ENCODE data around the gene TGFB2.

The TGFB2 gene

DNA sequence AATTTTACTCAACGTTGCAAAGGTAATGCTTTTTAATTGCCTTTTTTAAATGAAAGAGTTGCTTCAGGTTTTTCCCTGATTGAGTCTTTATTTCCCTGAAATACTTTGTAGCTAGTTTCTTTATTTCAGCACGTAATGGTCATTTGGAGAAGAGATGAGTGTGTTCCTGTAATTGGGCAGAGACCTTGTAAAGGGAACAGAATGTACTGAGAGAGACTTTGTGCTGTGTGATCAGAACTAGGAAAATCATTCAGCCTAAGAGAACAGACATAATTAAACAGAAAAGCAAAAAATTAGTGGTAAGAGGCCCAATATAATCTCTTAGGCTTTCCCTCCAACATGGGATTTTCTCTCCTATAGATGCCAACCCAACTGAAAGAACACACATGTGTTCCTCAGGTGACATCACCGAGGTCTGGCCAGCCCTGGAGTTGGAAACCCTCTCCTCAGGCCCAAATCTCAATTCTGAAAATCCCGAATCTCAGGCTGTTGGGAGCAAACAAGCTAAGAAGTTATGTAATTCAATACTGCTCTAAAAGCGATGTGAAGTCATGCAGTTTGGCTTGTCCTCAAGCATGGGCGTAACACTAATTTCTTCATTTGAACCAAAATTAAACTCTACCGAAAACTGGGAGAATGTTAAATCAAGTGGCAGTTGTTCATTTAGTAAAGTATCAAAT is 102.0 kb downstream of the TGFB2 start:
- TF ChIP-seq FOXM1 (IDR thresholded peaks at IDR 0.05; ENCODE audit: borderline replicate concordance, low read depth): no peak
- TF ChIP-seq TCF12 (IDR thresholded peaks at IDR 0.05; ENCODE audit: low read depth): no peak
- no peak for TF ChIP-seq EGR1 (IDR thresholded peaks at IDR 0.05)
- no peak for TF ChIP-seq CREB1 (IDR thresholded peaks at IDR 0.05; ENCODE audit: low read depth)
- TF ChIP-seq, protein P1, sequence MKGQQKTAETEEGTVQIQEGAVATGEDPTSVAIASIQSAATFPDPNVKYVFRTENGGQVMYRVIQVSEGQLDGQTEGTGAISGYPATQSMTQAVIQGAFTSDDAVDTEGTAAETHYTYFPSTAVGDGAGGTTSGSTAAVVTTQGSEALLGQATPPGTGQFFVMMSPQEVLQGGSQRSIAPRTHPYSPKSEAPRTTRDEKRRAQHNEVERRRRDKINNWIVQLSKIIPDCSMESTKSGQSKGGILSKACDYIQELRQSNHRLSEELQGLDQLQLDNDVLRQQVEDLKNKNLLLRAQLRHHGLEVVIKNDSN (IDR thresholded peaks at IDR 0.05): no peak
- no peak for TF ChIP-seq NFIC (IDR thresholded peaks at IDR 0.05)
- no peak for TF ChIP-seq TAF1 (IDR thresholded peaks at IDR 0.05; ENCODE audit: low read depth)
- TF ChIP-seq ZBTB7A (IDR thresholded peaks at IDR 0.05; ENCODE audit: low read depth): no peak
- TF ChIP-seq, protein P2, sequence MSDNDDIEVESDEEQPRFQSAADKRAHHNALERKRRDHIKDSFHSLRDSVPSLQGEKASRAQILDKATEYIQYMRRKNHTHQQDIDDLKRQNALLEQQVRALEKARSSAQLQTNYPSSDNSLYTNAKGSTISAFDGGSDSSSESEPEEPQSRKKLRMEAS (IDR thresholded peaks at IDR 0.05): no peak
- TF ChIP-seq RAD21 (IDR thresholded peaks at IDR 0.05; ENCODE audit: low read depth): no peak
- TF ChIP-seq YY1 (IDR thresholded peaks at IDR 0.05; ENCODE audit: low read depth): no peak
- no peak for TF ChIP-seq REST (IDR thresholded peaks at IDR 0.05; ENCODE audit: low read depth)
- no peak for TF ChIP-seq TEAD4 (IDR thresholded peaks at IDR 0.05)
- TF ChIP-seq EP300 (IDR thresholded peaks at IDR 0.05; ENCODE audit: borderline replicate concordance): no peak
- TF ChIP-seq CEBPB (IDR thresholded peaks at IDR 0.05): no peak

DNA sequence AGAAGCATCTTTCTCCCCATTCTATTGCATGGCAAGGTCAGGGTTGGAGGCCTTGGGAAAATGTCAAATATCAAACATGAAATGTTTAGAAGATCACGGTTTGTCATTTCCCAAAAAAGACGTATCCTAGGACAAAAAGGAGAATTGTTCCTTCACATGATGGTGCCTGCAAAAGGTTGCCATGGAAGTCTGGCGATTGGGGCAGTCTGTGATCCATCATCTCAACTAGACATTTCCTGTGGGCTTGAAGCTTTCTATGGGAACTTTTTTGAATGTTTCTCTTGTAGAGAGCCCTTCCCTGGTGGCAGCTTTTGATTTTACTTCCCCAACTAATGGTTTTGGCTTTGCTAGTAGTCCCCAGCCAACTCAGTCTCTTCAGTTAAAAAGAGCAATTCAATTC is 106.3 kb downstream of the TGFB2 start:
- TF ChIP-seq RAD21 (IDR thresholded peaks at IDR 0.05; ENCODE audit: low read depth) (no peak), TAF1 (IDR thresholded peaks at IDR 0.05; ENCODE audit: low read depth) (no peak), FOXM1 (IDR thresholded peaks at IDR 0.05; ENCODE audit: borderline replicate concordance, low read depth) (no peak), CEBPB (IDR thresholded peaks at IDR 0.05) (no peak), TCF12 (IDR thresholded peaks at IDR 0.05; ENCODE audit: low read depth) (no peak)
- TF ChIP-seq, protein P1 (IDR thresholded peaks at IDR 0.05): no peak

DNA sequence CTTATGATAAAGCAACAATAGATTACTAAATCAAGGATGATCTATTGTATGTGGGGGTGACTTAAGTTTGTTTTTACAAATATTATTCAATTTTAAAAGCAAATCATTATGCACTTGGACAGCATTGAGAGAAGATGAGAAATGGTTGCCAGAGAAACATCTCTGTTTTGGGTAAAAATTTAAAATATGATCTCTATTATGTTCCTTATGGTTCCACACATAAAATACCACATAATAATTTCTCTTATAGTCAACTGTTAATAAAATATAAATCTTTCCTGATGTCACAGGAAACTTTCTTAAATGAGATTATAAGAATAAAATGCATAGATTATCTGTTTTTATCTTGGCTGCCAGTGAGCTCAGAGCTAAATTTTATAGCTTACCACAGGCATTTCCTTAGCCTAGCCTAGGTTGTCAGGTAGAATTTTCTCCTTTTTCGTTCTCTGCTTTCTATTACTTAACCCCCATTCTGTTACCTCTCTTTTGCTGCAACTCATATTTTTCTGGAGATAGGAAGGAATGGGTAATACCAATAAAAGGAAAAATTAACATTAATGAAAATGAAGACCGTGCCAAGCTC is 109.7 kb downstream of the TGFB2 start:
- TF ChIP-seq ZBTB7A (IDR thresholded peaks at IDR 0.05; ENCODE audit: low read depth) (no peak), RAD21 (IDR thresholded peaks at IDR 0.05; ENCODE audit: low read depth) (no peak), CREB1 (IDR thresholded peaks at IDR 0.05; ENCODE audit: low read depth) (no peak), CEBPB (IDR thresholded peaks at IDR 0.05) (no peak), YY1 (IDR thresholded peaks at IDR 0.05; ENCODE audit: low read depth) (no peak), FOXM1 (IDR thresholded peaks at IDR 0.05; ENCODE audit: borderline replicate concordance, low read depth) (no peak), EGR1 (IDR thresholded peaks at IDR 0.05) (no peak), EP300 (IDR thresholded peaks at IDR 0.05; ENCODE audit: borderline replicate concordance) (no peak), NFIC (IDR thresholded peaks at IDR 0.05) (no peak), TEAD4 (IDR thresholded peaks at IDR 0.05) (no peak), TCF12 (IDR thresholded peaks at IDR 0.05; ENCODE audit: low read depth) (no peak), TAF1 (IDR thresholded peaks at IDR 0.05; ENCODE audit: low read depth) (no peak), REST (IDR thresholded peaks at IDR 0.05; ENCODE audit: low read depth) (no peak)
- TF ChIP-seq, protein P2 (IDR thresholded peaks at IDR 0.05): no peak
- TF ChIP-seq, protein P1 (IDR thresholded peaks at IDR 0.05): no peak

- TF ChIP-seq TAF1 (IDR thresholded peaks at IDR 0.05; ENCODE audit: low read depth): no peak
Observed at GRCh38 chr1:218456444-218456843, 111.3 kb downstream of the TGFB2 start.

- TF ChIP-seq ZBTB7A (IDR thresholded peaks at IDR 0.05; ENCODE audit: low read depth): no peak
- no peak for TF ChIP-seq CREB1 (IDR thresholded peaks at IDR 0.05; ENCODE audit: low read depth)
- no peak for TF ChIP-seq FOXM1 (IDR thresholded peaks at IDR 0.05; ENCODE audit: borderline replicate concordance, low read depth)
- TF ChIP-seq, protein P1 (IDR thresholded peaks at IDR 0.05): no peak
- no peak for TF ChIP-seq TEAD4 (IDR thresholded peaks at IDR 0.05)
- TF ChIP-seq NFIC (IDR thresholded peaks at IDR 0.05): no peak
- TF ChIP-seq TCF12 (IDR thresholded peaks at IDR 0.05; ENCODE audit: low read depth): no peak
- TF ChIP-seq REST (IDR thresholded peaks at IDR 0.05; ENCODE audit: low read depth): no peak
- TF ChIP-seq EP300 (IDR thresholded peaks at IDR 0.05; ENCODE audit: borderline replicate concordance): no peak
- no peak for TF ChIP-seq EGR1 (IDR thresholded peaks at IDR 0.05)
- no peak; the same call in 1 of the 2 replicates for TF ChIP-seq TAF1 (IDR thresholded peaks at IDR 0.05; ENCODE audit: low read depth)
- no peak for TF ChIP-seq CEBPB (IDR thresholded peaks at IDR 0.05)
- no peak; the same call in 1 of the 2 replicates for TF ChIP-seq YY1 (IDR thresholded peaks at IDR 0.05; ENCODE audit: low read depth)
- TF ChIP-seq, protein P2 (IDR thresholded peaks at IDR 0.05): no peak
- no peak for TF ChIP-seq RAD21 (IDR thresholded peaks at IDR 0.05; ENCODE audit: low read depth)
Observed at GRCh38 chr1:218459450-218459849, 114.3 kb downstream of the TGFB2 start.

Measured in Ishikawa (cell line).